Ishikawa (cell line): ENCODE results near the gene RGPD4.

Experiments
- CEBPB ChIP-seq: IDR thresholded peaks from 2 replicates; pipeline ENCODE4 v1.6.1; 2012
- CREB1 ChIP-seq: IDR thresholded peaks from 2 replicates; pipeline ENCODE4 v1.6.1; 2012; ENCODE audit warnings: low read depth
- EGR1 ChIP-seq: IDR thresholded peaks from 2 replicates; pipeline ENCODE4 v1.6.1; 2012
- EP300 ChIP-seq: IDR thresholded peaks from 2 replicates; pipeline ENCODE4 v1.6.1; 2012; ENCODE audit warnings: borderline replicate concordance
- FOXM1 ChIP-seq: IDR thresholded peaks from 2 replicates; pipeline ENCODE4 v1.6.1; 2012; ENCODE audit warnings: low read depth, borderline replicate concordance
- MAX ChIP-seq: IDR thresholded peaks from 2 replicates; pipeline ENCODE4 v1.6.1; 2012
- NFIC ChIP-seq: IDR thresholded peaks from 2 replicates; pipeline ENCODE4 v1.6.1; 2012
- RAD21 ChIP-seq: IDR thresholded peaks from 2 replicates; pipeline ENCODE4 v1.6.1; 2012; ENCODE audit warnings: low read depth
- REST ChIP-seq: IDR thresholded peaks from 2 replicates; pipeline ENCODE4 v1.6.1; 2012; ENCODE audit warnings: low read depth, mild to moderate bottlenecking
- TAF1 ChIP-seq: IDR thresholded peaks from 2 replicates; pipeline ENCODE4 v1.6.1; 2012; ENCODE audit warnings: low read depth, mild to moderate bottlenecking
- TCF12 ChIP-seq: IDR thresholded peaks from 2 replicates; pipeline ENCODE4 v1.6.1; 2012; ENCODE audit warnings: low read depth
- TEAD4 ChIP-seq: IDR thresholded peaks from 2 replicates; pipeline ENCODE4 v1.6.1; 2012
- USF1 ChIP-seq: IDR thresholded peaks from 2 replicates; pipeline ENCODE4 v1.6.1; 2012
- YY1 ChIP-seq: IDR thresholded peaks from 2 replicates; pipeline ENCODE4 v1.6.1; 2012; ENCODE audit warnings: low read depth
- ZBTB7A ChIP-seq: IDR thresholded peaks from 2 replicates; pipeline ENCODE4 v1.6.1; 2012; ENCODE audit warnings: low read depth

The RGPD4 gene

DNA sequence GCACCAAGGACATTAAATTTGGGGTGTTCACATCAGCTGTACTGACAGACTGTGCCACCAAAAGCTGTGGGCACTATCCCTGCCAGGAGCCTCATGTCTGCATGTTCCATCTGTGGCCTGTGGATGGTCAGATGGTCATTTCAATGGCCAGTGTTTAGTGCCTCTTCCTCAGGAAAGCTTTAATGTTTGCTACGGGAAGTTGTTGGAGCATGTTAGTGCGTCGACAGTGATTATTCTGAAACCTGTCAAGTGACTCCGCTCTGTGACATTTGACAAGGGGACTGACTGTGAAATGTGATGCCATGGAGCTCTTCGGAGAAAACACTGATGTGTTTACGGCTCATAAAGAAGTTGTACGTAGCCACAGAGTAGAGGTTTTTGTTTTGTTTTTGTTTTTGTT, 18.7 kb upstream of the RGPD4 start:
- no peak for TF ChIP-seq EGR1

DNA sequence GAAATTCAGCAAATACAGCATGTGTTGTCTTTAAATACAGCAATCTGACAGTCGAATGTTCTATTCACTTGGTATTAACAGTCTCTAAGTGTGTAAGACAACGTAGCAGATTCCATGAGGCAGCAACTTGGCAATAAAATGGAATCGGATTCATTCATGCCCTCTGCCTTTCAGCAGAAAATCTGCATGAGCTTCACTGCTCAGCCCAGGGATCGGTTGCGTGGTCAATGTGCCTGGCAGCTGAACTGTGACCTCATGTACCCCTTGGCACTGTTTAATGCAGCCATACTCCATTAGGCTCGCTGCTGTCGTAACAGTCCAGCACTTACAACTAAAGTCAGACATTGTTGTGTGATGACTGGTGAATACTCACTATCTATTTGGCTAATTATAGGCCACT, 17.7 kb upstream of the RGPD4 start:
- TF ChIP-seq EGR1 (no peak), TCF12 (no peak), TEAD4 (no peak), NFIC (no peak), FOXM1 (no peak), EP300 (no peak), RAD21 (no peak)

DNA sequence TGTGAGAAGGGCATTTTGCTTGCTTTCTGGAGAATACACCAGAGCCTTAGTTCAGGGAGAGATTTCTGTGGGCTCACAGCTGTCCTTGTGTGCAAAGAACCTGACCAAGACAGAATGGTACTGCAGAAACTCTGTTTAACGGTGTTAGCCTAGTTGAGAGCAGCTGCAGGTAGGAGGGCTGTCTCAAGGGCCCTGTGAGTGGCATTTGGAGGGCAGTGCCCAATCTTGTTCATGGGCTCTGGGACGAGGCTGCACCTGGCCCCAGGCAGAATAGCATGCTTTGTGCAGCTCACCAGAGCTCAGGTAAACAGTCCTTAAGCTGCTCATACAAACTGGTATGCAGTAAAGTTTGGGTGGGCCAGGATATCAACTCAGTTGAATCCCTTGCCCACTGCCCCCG, 16.9 kb upstream of the RGPD4 start:
- TF ChIP-seq NFIC (no peak), EP300 (no peak), YY1 (no peak), ZBTB7A (no peak), CREB1 (no peak), REST (no peak), CEBPB (no peak), MAX (no peak), USF1 (no peak), EGR1 (no peak), TEAD4 (no peak), FOXM1 (no peak), RAD21 (no peak), TCF12 (no peak)

- TF ChIP-seq TEAD4, result no peak
- no peak for TF ChIP-seq REST
- no peak for TF ChIP-seq CREB1
- TF ChIP-seq CEBPB, result no peak
- no peak for TF ChIP-seq EGR1
- no peak for TF ChIP-seq EP300
- TF ChIP-seq NFIC, result no peak
These were observed 16.0 kb upstream of the RGPD4 start for GRCh38 chr2:107810734-107811133.

GRCh38 chr2:107811411-107811810, 15.3 kb upstream of the RGPD4 start:
- TF ChIP-seq CEBPB, result no peak
- TF ChIP-seq MAX, result no peak
- TF ChIP-seq NFIC, result no peak
- no peak for TF ChIP-seq CREB1
- TF ChIP-seq TAF1, result no peak
- no peak for TF ChIP-seq TCF12
- no peak for TF ChIP-seq YY1
- TF ChIP-seq ZBTB7A, result no peak
- TF ChIP-seq USF1, result no peak
- TF ChIP-seq EGR1, result no peak
- TF ChIP-seq FOXM1, result no peak
- TF ChIP-seq TEAD4, result no peak
- no peak for TF ChIP-seq EP300
- no peak for TF ChIP-seq REST
- TF ChIP-seq RAD21, result no peak
